ENCODE results near the gene THOC1. TPM values are rescaled to one million over a fixed set of nuclear protein-coding genes. Genes with fewer than 3 reads are reported as not detected.
"Not testable (repeated sequence)": the region's sequence is repeated elsewhere in the genome, so short reads cannot be mapped to it uniquely, and the experiment has no call there.

THOC1 gene
- total and polyA plus RNA-seq, 10 donors = 32.7 to 91.9 (median 52.4) TPM

GRCh38 chr18:295756-296490 lies 28.1 kb upstream of the THOC1 start:
- intact Hi-C loops (cut with DNase I; ENCODE audit: low total_unique reads) = no loop called here

GRCh38 chr18:294566-294965 lies 26.7 kb upstream of the THOC1 start:
- no peak for DNase-seq
- H3K4me1 ChIP-seq = no peaks in the 10 kb centered on the region
- intact Hi-C loops (cut with DNase I; ENCODE audit: low total_unique reads) = no loop called here
- H3K36me3 ChIP-seq = no peaks in the 10 kb centered on the region
- 64 to 80% (median 71%) methylated on average over 3 of the region's 3 CpGs for WGBS, 5 donors
- no peak overlapping the region for H3K4me3 ChIP-seq
- peaks cover 0 to 4% (median 0%) of the 10 kb centered on the region in 8 donors for H3K9me3 ChIP-seq
- no peaks in the 10 kb centered on the region for H3K27me3 ChIP-seq (replicated peaks in 1 of 7)
- no peak for TF ChIP-seq POLR2A (IDR thresholded peaks at IDR 0.05)
- TF ChIP-seq CTCF (IDR thresholded peaks at IDR 0.05 in 8 of 11, conservative IDR thresholded peaks at IDR 0.05 in 3 of 11) = no peak
- TF ChIP-seq POLR2AphosphoS5 (IDR thresholded peaks at IDR 0.05) = no peak
- no peak overlapping the region for H3K27ac ChIP-seq

More at GRCh38 chr18:295756-296490, 28.1 kb upstream of the THOC1 start:
- no peak for DNase-seq
- TF ChIP-seq CTCF (IDR thresholded peaks at IDR 0.05 in 8 of 11, conservative IDR thresholded peaks at IDR 0.05 in 3 of 11) (no peak), POLR2A (IDR thresholded peaks at IDR 0.05) (no peak), POLR2AphosphoS5 (IDR thresholded peaks at IDR 0.05) (no peak)
- Histone ChIP-seq H3K27ac (no peak overlapping the region), H3K4me3 (no peak overlapping the region), H3K27me3 (replicated peaks in 1 of 7) (no peaks in the 10 kb centered on the region), H3K9me3 (peaks cover 0 to 4% (median 0%) of the 10 kb centered on the region in 8 donors), H3K4me1 (no peaks in the 10 kb centered on the region), H3K36me3 (no peaks in the 10 kb centered on the region)
- WGBS, 5 donors = 57 to 86% (median 73%) methylated on average over 3 of the region's 3 CpGs

- Histone ChIP-seq H3K9me3 (peaks cover 0 to 4% (median 0%) of the 10 kb centered on the region in 8 donors), H3K4me3 (no peak overlapping the region), H3K4me1 (no peaks in the 10 kb centered on the region), H3K27me3 (replicated peaks in 1 of 7) (no peaks in the 10 kb centered on the region), H3K36me3 (no peaks in the 10 kb centered on the region), H3K27ac (no peak overlapping the region)
- WGBS, 5 donors = 91 to 95% (median 93%) methylated on average over 4 of the region's 4 CpGs
- no peak for DNase-seq
- TF ChIP-seq POLR2AphosphoS5 (IDR thresholded peaks at IDR 0.05) (no peak), CTCF (IDR thresholded peaks at IDR 0.05 in 8 of 11, conservative IDR thresholded peaks at IDR 0.05 in 3 of 11) (no peak), POLR2A (IDR thresholded peaks at IDR 0.05) (no peak)
- intact Hi-C loops (cut with DNase I; ENCODE audit: low total_unique reads) = no loop called here
These were observed 25.7 kb upstream of the THOC1 start for GRCh38 chr18:293536-293935.

GRCh38 chr18:292271-292670 lies 24.4 kb upstream of the THOC1 start:
- Histone ChIP-seq H3K4me3 (no peak overlapping the region), H3K9me3 (peaks cover 0 to 4% (median 0%) of the 10 kb centered on the region in 8 donors), H3K27ac (no peak overlapping the region), H3K4me1 (no peaks in the 10 kb centered on the region), H3K36me3 (no peaks in the 10 kb centered on the region), H3K27me3 (replicated peaks in 1 of 7) (no peaks in the 10 kb centered on the region)
- no peak for DNase-seq
- TF ChIP-seq POLR2A (IDR thresholded peaks at IDR 0.05) (no peak), POLR2AphosphoS5 (IDR thresholded peaks at IDR 0.05) (no peak), CTCF (IDR thresholded peaks at IDR 0.05 in 8 of 11, conservative IDR thresholded peaks at IDR 0.05 in 3 of 11) (no peak)
- intact Hi-C loops (cut with DNase I; ENCODE audit: low total_unique reads) = no loop called here
- 64 to 83% (median 74%) methylated on average over 3 of the region's 3 CpGs for WGBS, 5 donors

- H3K27me3 ChIP-seq (replicated peaks in 1 of 7); DNase-seq; H3K9me3 ChIP-seq; H3K4me1 ChIP-seq; H3K27ac ChIP-seq; H3K36me3 ChIP-seq; intact Hi-C loops (cut with DNase I; ENCODE audit: low total_unique reads); H3K4me3 ChIP-seq: not testable (repeated sequence)
- 67 to 91% (median 88%) methylated on average over 4 of the region's 4 CpGs for WGBS, 5 donors
These were observed 22.1 kb upstream of the THOC1 start for GRCh38 chr18:289970-290369.

Measured in spleen (tissue), 11 donors.